HFF-Myc (cell line): ENCODE results near the gene PRKCI.
"Not testable (repeated sequence)": the region's sequence is repeated elsewhere in the genome, so short reads cannot be mapped to it uniquely, and the experiment has no call there.

Experiments used
- DNase-seq: peaks from one replicate; pipeline ENCODE4 v3.0.0-alpha.2; 2011; ENCODE audit warnings: low read depth; ENCODE audit errors: extremely low read depth
- H3K4me3 ChIP-seq: replicated peaks from 2 replicates; pipeline ENCODE4 v1.5.1; 2011; ENCODE audit warnings: low read depth, mild to moderate bottlenecking, control low read depth, low read length
- CTCF ChIP-seq: IDR thresholded peaks from 2 replicates; pipeline ENCODE4 v1.5.1; 2012; ENCODE audit warnings: mild to moderate bottlenecking, low read depth, low read length, control low read depth; ENCODE audit errors: missing control alignments

Gene PRKCI

DNA sequence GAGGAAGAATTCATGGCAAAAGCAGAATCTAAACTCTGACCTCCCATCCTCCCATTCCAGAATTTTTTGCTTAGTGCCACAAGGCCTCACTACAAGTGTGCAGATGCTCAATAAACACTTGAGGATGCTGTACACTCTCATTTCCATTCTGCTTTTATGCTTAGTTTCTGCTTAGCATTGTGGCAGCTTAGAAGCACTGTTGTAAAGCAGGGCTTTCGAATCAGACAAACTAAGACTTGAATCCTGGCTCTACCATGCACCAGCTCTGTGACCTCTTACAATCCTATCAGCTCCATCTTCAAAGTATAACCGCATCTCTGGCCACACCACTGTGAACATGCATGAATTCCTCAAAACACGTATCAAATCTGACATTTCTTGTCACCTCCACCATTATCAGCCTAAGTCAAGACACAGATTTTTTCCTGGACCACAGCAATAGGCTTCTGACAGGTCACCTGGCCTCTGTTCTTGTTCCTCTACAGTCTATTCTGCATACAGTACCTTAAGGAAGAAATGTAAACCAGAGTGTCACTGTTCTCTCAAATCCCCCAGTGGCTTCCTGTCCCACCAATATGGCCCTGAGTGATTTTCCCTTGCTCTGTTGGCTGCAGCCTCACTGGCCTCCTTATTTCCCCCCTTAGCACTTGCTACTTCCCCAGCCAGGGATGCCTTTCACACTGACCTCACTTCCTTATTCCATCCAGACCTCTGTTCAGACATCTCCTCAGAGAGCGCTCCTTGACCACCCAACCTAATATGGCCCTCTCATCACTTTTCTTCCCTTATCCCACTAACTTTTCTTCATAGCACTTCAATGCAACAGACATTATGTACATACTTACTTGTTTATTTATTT is 32.6 kb upstream of the PRKCI start:
- no peak for TF ChIP-seq CTCF
- H3K4me3 ChIP-seq, result no peak overlapping the region
- DNase-seq, result no peak

GRCh38 chr3:170195759-170196158 is 26.5 kb upstream of the PRKCI start:
- DNase-seq, H3K4me3 ChIP-seq: not testable (repeated sequence)

GRCh38 chr3:170196833-170197232 is 25.4 kb upstream of the PRKCI start:
- no peak for TF ChIP-seq CTCF
- DNase-seq, result no peak
- H3K4me3 ChIP-seq, result no peak overlapping the region

DNA sequence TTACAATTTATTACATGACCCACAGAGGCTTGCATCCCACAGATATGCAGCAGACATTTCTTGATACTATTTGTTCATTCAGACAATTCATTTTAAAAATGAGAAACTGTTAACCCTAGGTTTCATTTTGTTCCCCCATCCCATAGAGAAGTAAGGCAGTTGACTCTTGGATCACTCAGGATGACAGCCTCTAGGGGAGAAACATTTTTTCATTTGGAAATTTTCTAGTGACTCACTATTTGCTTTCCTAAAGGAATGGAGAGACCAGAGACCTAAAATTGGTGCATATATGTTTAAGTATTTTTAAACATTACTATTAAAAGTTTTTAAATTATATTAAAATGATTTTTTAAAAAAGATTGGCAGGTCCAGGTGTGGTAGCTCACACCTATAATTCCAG is 21.2 kb upstream of the PRKCI start:
- H3K4me3 ChIP-seq, result no peak overlapping the region
- TF ChIP-seq CTCF, result no peak
- no peak for DNase-seq

DNA sequence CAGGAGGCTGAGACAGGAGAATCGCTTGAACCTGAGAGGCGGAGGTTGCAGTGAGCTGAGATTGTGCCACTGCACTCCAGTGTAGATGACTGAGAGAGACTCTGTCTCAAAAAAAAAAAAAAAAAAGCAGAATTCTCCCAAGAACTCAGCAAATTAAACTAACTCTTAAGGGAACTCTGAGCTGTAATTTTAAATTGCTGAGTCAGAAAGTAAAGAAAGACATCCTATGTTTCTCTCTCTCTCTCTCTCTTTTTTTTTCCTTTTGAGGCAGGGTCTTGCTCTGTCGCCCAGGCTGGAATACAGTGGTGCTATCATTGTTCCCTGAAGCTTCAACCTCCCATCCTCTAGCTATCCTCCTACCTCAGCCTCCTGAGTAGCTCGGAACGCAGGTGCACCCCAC is 20.7 kb upstream of the PRKCI start:
- no peak for TF ChIP-seq CTCF
- no peak for DNase-seq
- no peak overlapping the region for H3K4me3 ChIP-seq

DNA sequence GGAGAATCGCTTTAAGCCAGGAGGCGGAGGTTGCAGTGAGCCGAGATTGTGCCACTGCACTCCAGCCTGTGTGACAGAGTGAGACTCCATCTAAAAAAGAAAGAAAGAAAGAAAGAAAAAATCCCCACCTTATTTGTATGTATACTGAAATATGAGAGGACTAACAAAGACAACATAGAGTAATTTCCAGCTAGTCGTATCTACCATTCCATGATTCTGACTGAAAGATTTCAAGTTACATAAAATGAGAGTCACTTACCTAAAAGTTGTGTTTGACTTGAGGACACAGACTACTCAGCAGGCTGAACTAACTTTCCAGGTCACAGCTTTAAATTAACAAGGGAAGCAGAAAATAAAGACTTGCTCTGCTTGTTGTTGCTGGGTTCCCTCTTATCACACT is 18.8 kb upstream of the PRKCI start:
- no peak for DNase-seq
- TF ChIP-seq CTCF, result no peak
- no peak overlapping the region for H3K4me3 ChIP-seq

DNA sequence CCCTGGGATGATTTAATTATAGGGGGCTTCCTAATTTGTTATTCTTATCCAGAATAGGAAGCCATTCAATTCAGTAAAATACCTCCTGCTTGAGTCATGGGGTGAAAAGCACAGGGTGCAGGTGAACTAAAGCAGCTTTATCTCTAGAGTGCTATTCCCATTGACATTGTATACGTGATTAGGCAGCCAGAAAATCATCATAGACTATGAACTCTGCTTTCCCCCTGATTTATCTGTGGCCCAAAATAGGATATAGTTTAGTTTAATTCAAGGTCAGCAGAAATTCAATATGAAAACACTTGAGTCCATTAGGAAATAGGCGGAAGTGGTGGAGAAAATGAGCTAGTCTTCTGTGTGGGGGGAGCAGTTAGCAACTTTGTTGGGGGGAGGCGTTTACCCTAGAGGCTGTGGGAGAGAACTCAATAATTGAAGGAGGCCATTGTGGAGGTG is 18.2 kb upstream of the PRKCI start:
- no peak for TF ChIP-seq CTCF
- no peak overlapping the region for H3K4me3 ChIP-seq
- DNase-seq, result no peak
